SIG-M5 treated with dmso at 0.1 percent for 504 hours (cell line): ENCODE results near the gene LEFTY1.
"Not testable (repeated sequence)": the region's sequence is repeated elsewhere in the genome, so short reads cannot be mapped to it uniquely, and the experiment has no call there.

Experiments used
- DNase-seq: peaks from one replicate; lab custom pipeline; 2025; ENCODE audit not compliant: unreplicated experiment; lab: John Stamatoyannopoulos, UW

The LEFTY1 gene

GRCh38 chr1:225889743-225890142 lies 797 bp upstream of the LEFTY1 start:
- DNase-seq = no peak

GRCh38 chr1:225888289-225888897 lies 553 bp downstream of the LEFTY1 start:
- DNase-seq = no peak

DNA sequence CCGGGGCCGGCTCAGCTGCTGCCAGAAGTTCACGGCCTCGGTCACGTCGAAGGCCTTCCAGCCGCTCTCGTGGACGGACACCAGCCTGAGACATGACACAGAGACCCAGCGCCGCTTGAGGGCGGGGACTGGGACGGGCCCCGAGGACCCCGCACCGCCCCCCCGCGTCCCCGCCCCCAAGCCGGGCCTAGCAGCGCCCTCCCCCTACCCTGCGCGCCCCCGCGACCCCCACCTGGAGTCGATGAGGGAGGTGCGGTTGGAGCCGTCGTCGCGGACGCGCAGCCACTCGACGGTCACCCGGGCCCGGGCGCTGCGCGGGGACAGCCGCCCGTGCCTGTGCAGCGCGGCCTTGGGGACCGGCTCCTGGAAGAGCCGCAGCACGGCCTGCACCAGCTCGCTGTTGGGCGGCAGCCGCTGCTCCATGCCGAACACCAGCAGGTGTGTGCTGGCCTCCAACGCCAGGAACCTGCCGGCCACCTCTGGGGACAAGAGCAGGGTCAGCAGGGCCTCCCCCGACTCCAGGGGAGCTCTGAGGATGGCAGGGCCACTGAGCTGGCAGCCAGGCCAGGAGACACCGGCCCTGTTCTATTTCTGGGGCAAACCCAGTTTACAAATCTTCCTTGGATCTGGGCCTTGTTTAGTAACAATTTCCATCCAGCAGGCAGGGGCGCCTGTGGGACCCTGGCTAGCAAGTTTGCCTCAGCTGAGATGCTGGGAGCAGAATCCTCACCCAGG lies 1.2 kb downstream of the LEFTY1 start:
- DNase-seq = not testable (repeated sequence)

DNA sequence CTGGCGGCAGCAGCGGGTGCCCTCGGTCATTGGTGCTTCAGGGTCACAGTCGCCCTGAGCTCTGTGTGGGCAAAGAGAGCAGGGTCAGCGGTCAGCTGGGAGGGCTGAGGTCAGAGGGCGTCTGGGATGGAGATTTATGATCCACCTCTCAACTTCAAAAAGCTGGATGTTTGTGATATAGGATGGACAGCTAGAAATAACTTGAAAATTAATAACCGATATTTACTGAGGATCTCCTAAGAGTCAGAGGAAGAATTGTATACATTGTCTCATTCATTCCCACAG lies 2.0 kb downstream of the LEFTY1 start:
- no peak for DNase-seq

GRCh38 chr1:225886159-225887029 lies 2.6 kb downstream of the LEFTY1 start:
- DNase-seq = no peak

- DNase-seq = peak; percentile 86
These were observed 3.6 kb downstream of the LEFTY1 start for GRCh38 chr1:225885336-225885735.

DNA sequence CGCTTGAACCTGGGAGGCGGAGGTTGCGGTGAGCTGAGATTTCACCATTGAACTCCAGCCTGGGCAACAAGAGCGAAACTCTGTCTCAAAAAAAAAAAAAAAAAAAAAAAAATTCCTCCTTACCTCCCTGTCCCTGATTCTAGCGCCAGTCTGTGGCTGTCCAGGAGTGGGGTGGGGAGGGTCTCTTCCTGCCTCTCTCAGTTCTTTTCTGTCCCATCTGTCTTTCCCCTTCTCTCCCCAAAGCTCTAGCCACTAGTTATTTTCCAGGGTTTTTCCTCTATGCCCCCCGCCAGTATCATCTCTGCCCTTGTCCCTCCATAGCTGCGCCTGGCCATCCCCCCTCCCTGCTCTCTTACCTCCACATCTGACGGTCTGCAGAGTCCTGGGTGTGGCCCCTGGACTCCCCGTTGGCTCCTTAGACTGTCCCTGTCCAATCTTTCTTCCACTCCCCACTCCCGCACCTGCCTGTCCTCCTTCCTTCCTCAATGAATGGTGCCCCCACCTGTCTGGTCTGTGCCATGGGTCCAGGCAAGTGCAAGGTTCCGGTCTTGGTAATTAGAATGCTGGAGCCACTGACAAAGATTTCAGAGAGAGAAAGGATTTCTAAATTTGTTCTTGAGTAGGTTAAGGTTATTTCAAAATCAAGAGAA lies 5.2 kb downstream of the LEFTY1 start:
- DNase-seq = no peak

GRCh38 chr1:225882694-225883615 lies 6.0 kb downstream of the LEFTY1 start:
- peak; percentile 25 for DNase-seq

GRCh38 chr1:225881959-225882693 lies 6.8 kb downstream of the LEFTY1 start, which contains the start of gene TMEM63A:
Gene TMEM63A (minus strand): TSS chr1:225882380. CDS start chr1:225877580, 4,800 bp downstream.
- DNase-seq = peak; percentile 85

DNA sequence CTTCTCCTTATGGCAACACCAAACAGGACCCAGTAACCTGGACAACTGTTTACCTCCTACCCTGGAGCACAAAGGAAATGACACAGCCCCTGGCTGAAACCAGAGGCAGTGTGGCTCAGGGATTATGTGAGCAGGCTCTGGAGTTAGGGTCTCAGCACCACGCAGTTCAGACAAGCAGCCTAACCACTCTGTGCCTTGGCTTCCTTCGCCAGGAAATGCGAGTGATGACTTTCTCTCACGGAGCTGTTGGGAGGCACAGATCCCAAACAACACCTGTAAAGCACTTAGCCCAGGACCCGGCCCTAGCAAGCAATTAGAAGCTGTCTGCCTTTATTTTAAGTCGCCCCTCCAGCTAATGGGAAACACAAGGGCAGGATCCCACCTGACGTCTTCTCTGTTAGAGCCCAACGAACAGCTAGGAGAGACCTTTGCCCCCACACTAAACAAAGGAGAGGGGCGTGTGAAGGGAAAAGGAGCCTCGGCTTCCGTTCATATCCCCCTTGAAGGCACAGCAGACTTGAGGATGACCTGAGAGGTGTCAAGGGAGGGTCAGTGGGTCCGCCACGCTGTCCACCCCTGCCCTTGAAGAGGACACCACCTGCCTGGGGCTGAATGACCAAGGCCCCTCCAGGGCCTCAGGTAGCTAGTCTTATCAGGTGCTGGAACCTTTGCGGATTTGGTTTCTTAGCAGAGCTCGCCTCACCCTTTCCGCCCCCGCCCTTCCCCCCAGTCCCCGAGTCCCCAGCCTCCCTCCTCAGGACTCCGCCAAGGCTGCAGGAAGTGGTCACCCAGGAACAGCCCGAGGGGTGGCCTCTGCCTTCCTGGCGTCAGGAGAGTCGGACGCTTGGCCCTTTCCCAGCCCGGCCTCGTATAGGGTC lies 7.6 kb downstream of the LEFTY1 start:
- no peak for DNase-seq

- DNase-seq = no peak
These were observed 8.3 kb downstream of the LEFTY1 start for GRCh38 chr1:225880636-225881035.

GRCh38 chr1:225880222-225880588 lies 8.7 kb downstream of the LEFTY1 start:
- no peak for DNase-seq

- DNase-seq = no peak
These were observed 9.3 kb downstream of the LEFTY1 start for GRCh38 chr1:225879521-225880221.

DNA sequence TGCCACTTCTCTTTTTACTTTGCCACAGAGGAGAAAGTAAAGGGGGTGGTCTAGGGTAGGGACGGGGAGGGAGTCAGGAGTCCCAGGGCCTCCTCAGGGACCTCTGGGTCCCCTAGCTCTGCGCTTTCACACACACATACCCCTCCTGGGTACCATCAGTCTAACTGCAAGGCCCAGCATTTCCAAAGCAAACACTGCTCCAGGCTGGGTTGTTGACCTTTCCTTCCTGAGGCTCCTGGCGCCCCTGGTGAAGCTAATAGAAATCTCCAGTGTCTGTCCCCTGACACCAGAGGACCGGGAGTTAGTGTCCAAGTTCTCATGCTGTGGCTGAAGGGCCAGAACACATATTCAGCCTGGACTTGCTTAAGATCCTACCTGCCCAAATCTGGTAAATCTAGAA lies 10.7 kb downstream of the LEFTY1 start:
- no peak for DNase-seq

GRCh38 chr1:225877580-225877979 lies 11.4 kb downstream of the LEFTY1 start:
- peak; percentile 61 for DNase-seq

- DNase-seq = no peak
These were observed 11.9 kb downstream of the LEFTY1 start for GRCh38 chr1:225876900-225877510.

DNA sequence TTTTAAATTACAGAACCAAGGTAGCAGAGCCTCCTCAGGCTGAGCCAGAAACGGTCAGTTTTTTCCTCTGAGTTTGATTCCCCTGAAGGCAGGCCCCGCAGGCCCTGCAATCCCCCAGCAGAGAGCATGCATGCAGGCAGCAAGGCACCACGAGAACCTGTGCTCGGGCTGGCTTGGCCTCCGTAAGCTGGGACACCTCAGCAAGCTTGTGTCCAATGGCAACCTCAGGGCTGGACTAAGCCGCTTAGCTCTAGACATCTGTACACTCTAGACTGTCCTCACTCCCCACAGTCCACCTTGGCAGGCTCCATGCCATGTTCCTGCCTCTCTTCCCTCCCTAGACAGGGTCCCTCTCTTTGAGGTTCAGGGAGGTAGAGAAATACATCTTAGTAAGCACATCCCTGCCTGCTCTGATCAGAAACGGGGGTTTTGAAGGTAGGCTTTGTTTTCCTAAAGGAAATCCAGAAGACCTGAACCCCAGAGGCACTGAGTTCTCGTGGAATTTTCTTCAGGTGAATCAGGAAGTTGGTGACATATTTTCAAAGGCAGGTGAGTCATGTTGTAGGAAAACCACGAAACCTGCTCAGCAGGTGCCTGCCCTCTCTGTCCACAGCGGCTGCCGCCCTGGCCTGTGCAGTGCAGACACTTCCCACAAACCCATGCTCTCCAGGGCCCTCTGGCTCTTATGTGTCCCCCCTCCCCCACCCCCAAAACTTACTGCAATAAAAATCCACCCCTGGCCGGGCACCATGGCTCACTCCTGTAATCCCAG lies 13.7 kb downstream of the LEFTY1 start:
- DNase-seq = peak; percentile 45
